ENCODE results near the gene BRIP1. TPM values are rescaled to one million over a fixed set of nuclear protein-coding genes. Genes with fewer than 3 reads are reported as not detected.

The BRIP1 gene
- total RNA-seq, 1 donor: 20.9 TPM

GRCh38 chr17:61695779-61696337, 167.5 kb downstream of the BRIP1 start:
- DNase-seq (ENCODE audit: low read depth): no peak
- TF ChIP-seq CTCF (IDR thresholded peaks at IDR 0.05; ENCODE audit: insufficient read depth, low read length): no peak
- no peak overlapping the region for H3K4me3 ChIP-seq (ENCODE audit: low read depth, low read length)

GRCh38 chr17:61694095-61694494, 169.2 kb downstream of the BRIP1 start:
- no peak for TF ChIP-seq CTCF (IDR thresholded peaks at IDR 0.05; ENCODE audit: insufficient read depth, low read length)
- H3K4me3 ChIP-seq (ENCODE audit: low read depth, low read length): no peak overlapping the region
- no peak for DNase-seq (ENCODE audit: low read depth)

- peak; percentile 18 for DNase-seq (ENCODE audit: low read depth)
- no peak for TF ChIP-seq CTCF (IDR thresholded peaks at IDR 0.05; ENCODE audit: insufficient read depth, low read length)
- no peak overlapping the region for H3K4me3 ChIP-seq (ENCODE audit: low read depth, low read length)
Observed at GRCh38 chr17:61689610-61690180, 173.6 kb downstream of the BRIP1 start.

- no peak overlapping the region for H3K4me3 ChIP-seq (ENCODE audit: low read depth, low read length)
- no peak for TF ChIP-seq CTCF (IDR thresholded peaks at IDR 0.05; ENCODE audit: insufficient read depth, low read length)
- DNase-seq (ENCODE audit: low read depth): no peak
Observed at GRCh38 chr17:61687769-61688168, 175.6 kb downstream of the BRIP1 start.

- no peak for TF ChIP-seq CTCF (IDR thresholded peaks at IDR 0.05; ENCODE audit: insufficient read depth, low read length)
- H3K4me3 ChIP-seq (ENCODE audit: low read depth, low read length): no peak overlapping the region
- DNase-seq (ENCODE audit: low read depth): no peak
Observed at GRCh38 chr17:61686113-61686512, 177.2 kb downstream of the BRIP1 start.

GRCh38 chr17:61684818-61685217, 178.5 kb downstream of the BRIP1 start:
- no peak overlapping the region for H3K4me3 ChIP-seq (ENCODE audit: low read depth, low read length)
- DNase-seq (ENCODE audit: low read depth): no peak
- no peak for TF ChIP-seq CTCF (IDR thresholded peaks at IDR 0.05; ENCODE audit: insufficient read depth, low read length)

- no peak for TF ChIP-seq CTCF (IDR thresholded peaks at IDR 0.05; ENCODE audit: insufficient read depth, low read length)
- DNase-seq (ENCODE audit: low read depth): no peak
- H3K4me3 ChIP-seq (ENCODE audit: low read depth, low read length): no peak overlapping the region
Observed at GRCh38 chr17:61684172-61684571, 179.2 kb downstream of the BRIP1 start.
